WTC11 (cell line): ENCODE data around the gene BTBD8. TPM values are rescaled to one million over a fixed set of nuclear protein-coding genes. Genes with fewer than 3 reads are reported as not detected.
A peak's percentile ranks its signal among the peaks of the same experiment; 100 is the strongest.

Experiments
- ATAC-seq: fragments of 200-7000 bp; cut with Tn5 transposase; 2 replicates; pipeline ENCODE4 v1.10.0; 2021; ENCODE audit warnings: mild to moderate bottlenecking, moderate library complexity
- CTCF ChIA-PET: fragments of 300-600 bp; sonication (Branson Sonifier 250); formaldehyde crosslinking; loops from one replicate; lab custom pipeline; 2021; ENCODE audit warnings: antibody characterized with exemption; lab: Charles Lee
- POLR2A ChIA-PET: fragments of 350-600 bp; sonication (Branson Sonifier 250); formaldehyde crosslinking; loops from one replicate; lab custom pipeline; 2021; ENCODE audit warnings: antibody characterized with exemption; lab: Charles Lee
- DNase-seq: peaks from one replicate; pipeline ENCODE4 v3.0.0; 2021; ENCODE audit warnings: low spot score
- H3K27ac Mint-ChIP-seq: 2 replicates; pipeline ENCODE4 v1.8.0; 2021; ENCODE audit warnings: mixed read lengths
- H3K27me3 Mint-ChIP-seq: 2 replicates; pipeline ENCODE4 v1.8.0; 2021; ENCODE audit warnings: low read depth, mild to moderate bottlenecking, moderate library complexity, mixed read lengths
- H3K36me3 Mint-ChIP-seq: 2 replicates; pipeline ENCODE4 v1.8.0; 2021; ENCODE audit warnings: mixed read lengths
- H3K4me1 Mint-ChIP-seq: 2 replicates; pipeline ENCODE4 v1.8.0; 2022; ENCODE audit warnings: mixed read lengths
- H3K4me3 Mint-ChIP-seq: 2 replicates; pipeline ENCODE4 v1.8.0; 2021; ENCODE audit warnings: mild to moderate bottlenecking, moderate library complexity, mixed read lengths
- H3K9me3 Mint-ChIP-seq: 2 replicates; pipeline ENCODE4 v1.8.0; 2021; ENCODE audit warnings: mixed read lengths
- ESRRA ChIP-seq: sonication (generic); formaldehyde crosslinking; IDR thresholded peaks from 2 replicates; pipeline ENCODE4 v1.8.1; 2022; ENCODE audit warnings: mild to moderate bottlenecking, missing genetic modification reagents, borderline replicate concordance
- FOXJ3 ChIP-seq: sonication (generic); formaldehyde crosslinking; IDR thresholded peaks from 2 replicates; pipeline ENCODE4 v1.9.0; 2021; ENCODE audit warnings: missing genetic modification reagents, mild to moderate bottlenecking, borderline replicate concordance
- FOXK1 ChIP-seq: sonication (generic); formaldehyde crosslinking; IDR thresholded peaks from 2 replicates; pipeline ENCODE4 v1.8.0; 2022; ENCODE audit warnings: mild to moderate bottlenecking, moderate library complexity, missing genetic modification reagents
- HMGA2 ChIP-seq: fragments of 250-450 bp; sonication (Bioruptor Pico); IDR thresholded peaks from 2 replicates; pipeline ENCODE4 v1.4.0; 2021; ENCODE audit warnings: mild to moderate bottlenecking, moderate library complexity
- NFATC4 ChIP-seq: fragments of 250-450 bp; sonication (Bioruptor Pico); IDR thresholded peaks from 2 replicates; pipeline ENCODE4 v1.9.0; 2021; ENCODE audit warnings: mild to moderate bottlenecking
- SOX15 ChIP-seq: fragments of 250-450 bp; sonication (Bioruptor Pico); IDR thresholded peaks from 2 replicates; pipeline ENCODE4 v1.9.0; 2021; ENCODE audit warnings: mild to moderate bottlenecking
- ZBTB21 ChIP-seq: sonication (generic); formaldehyde crosslinking; IDR thresholded peaks from 2 replicates; pipeline ENCODE4 v1.8.1; 2023; ENCODE audit warnings: mild to moderate bottlenecking, missing genetic modification reagents, borderline replicate concordance
- ZNF138 ChIP-seq: sonication (generic); formaldehyde crosslinking; conservative IDR thresholded peaks from 2 replicates; pipeline ENCODE4 v1.8.1; 2022; ENCODE audit warnings: mild to moderate bottlenecking, moderate library complexity, missing genetic modification reagents
- ZNF263 ChIP-seq: sonication (generic); formaldehyde crosslinking; IDR thresholded peaks from 2 replicates; pipeline ENCODE4 v1.8.1; 2022; ENCODE audit warnings: low read depth, mild to moderate bottlenecking, moderate library complexity, missing genetic modification reagents
- ZNF317 ChIP-seq: sonication (generic); formaldehyde crosslinking; IDR thresholded peaks from 2 replicates; pipeline ENCODE4 v1.8.1; 2023; ENCODE audit warnings: low read depth, mild to moderate bottlenecking, moderate library complexity, missing genetic modification reagents, borderline replicate concordance
- total RNA-seq: library from RNA; stranded (reverse); gene quantifications from 3 replicates; pipeline ENCODE4 v1.2.3, GENCODE V29; 2021
- TF ChIP-seq, protein P1 (sequence below): sonication (generic); formaldehyde crosslinking; IDR thresholded peaks from 2 replicates; pipeline ENCODE4 v1.8.1; 2023; ENCODE audit warnings: mild to moderate bottlenecking, missing genetic modification reagents
- TF ChIP-seq, protein P2 (sequence below): sonication (generic); formaldehyde crosslinking; IDR thresholded peaks from 2 replicates; pipeline ENCODE4 v1.8.1; 2022; ENCODE audit warnings: mild to moderate bottlenecking, missing genetic modification reagents, moderate library complexity, borderline replicate concordance
- TF ChIP-seq, protein P3 (sequence below): sonication (generic); formaldehyde crosslinking; IDR thresholded peaks from 2 replicates; pipeline ENCODE4 v1.8.1; 2023; ENCODE audit warnings: mild to moderate bottlenecking, moderate library complexity, missing genetic modification reagents
- TF ChIP-seq, protein P4 (sequence below): fragments of 250-450 bp; sonication (Bioruptor Pico); IDR thresholded peaks from 2 replicates; pipeline ENCODE4 v1.9.0; 2021; ENCODE audit warnings: mild to moderate bottlenecking
- TF ChIP-seq, protein P5 (sequence below): sonication (generic); formaldehyde crosslinking; IDR thresholded peaks from 2 replicates; pipeline ENCODE4 v1.8.0; 2023; ENCODE audit warnings: missing genetic modification reagents
- TF ChIP-seq, protein P6 (sequence below): fragments of 200-600 bp; IDR thresholded peaks from 2 replicates; pipeline ENCODE4 v1.8.0; 2022; ENCODE audit warnings: antibody characterized with exemption
- TF ChIP-seq, protein P7 (sequence below): fragments of 250-450 bp; sonication (Bioruptor Pico); IDR thresholded peaks from 2 replicates; pipeline ENCODE4 v1.9.0; 2021; ENCODE audit warnings: mild to moderate bottlenecking
- TF ChIP-seq, protein P8 (sequence below): sonication (generic); formaldehyde crosslinking; IDR thresholded peaks from 2 replicates; pipeline ENCODE4 v1.8.0; 2022; ENCODE audit warnings: mild to moderate bottlenecking, missing genetic modification reagents

Gene BTBD8
- total RNA-seq, 1 experiment from 2014 or later = 3.7 TPM

DNA sequence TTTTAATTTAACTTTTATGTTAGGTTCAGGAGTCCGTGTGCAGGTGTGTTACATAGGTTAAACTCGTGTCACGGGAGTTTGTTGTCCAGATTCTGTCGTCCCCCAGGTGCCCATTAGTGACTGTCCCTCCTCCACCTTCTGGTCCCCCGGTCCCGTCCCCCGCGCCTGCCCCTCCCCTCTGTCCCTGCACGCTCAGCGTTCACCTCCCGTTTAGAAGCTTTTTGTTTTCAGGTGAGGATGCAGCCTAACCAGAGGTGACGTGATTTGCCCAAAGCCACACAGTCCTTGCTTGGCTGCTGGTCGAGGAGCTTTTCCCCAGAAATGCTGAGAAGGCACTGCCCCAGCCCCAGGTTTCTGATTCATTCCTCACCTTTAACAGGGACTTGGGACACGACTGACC lies 138.4 kb downstream of the BTBD8 start:
- Mint-ChIP-seq H3K27me3 (no peaks in the 10 kb centered on the region), H3K36me3 (no peaks in the 10 kb centered on the region), H3K4me1 (peaks cover 7% of the 10 kb centered on the region), H3K27ac (no peak overlapping the region), H3K4me3 (no peak overlapping the region), H3K9me3 (peaks cover 6% of the 10 kb centered on the region)
- ATAC-seq = peak; percentile 71
- POLR2A ChIA-PET = no interaction called here
- no peak for DNase-seq
- no peak for TF ChIP-seq FOXK1 (CRISPR knock-in tag)
- TF ChIP-seq, protein P1, sequence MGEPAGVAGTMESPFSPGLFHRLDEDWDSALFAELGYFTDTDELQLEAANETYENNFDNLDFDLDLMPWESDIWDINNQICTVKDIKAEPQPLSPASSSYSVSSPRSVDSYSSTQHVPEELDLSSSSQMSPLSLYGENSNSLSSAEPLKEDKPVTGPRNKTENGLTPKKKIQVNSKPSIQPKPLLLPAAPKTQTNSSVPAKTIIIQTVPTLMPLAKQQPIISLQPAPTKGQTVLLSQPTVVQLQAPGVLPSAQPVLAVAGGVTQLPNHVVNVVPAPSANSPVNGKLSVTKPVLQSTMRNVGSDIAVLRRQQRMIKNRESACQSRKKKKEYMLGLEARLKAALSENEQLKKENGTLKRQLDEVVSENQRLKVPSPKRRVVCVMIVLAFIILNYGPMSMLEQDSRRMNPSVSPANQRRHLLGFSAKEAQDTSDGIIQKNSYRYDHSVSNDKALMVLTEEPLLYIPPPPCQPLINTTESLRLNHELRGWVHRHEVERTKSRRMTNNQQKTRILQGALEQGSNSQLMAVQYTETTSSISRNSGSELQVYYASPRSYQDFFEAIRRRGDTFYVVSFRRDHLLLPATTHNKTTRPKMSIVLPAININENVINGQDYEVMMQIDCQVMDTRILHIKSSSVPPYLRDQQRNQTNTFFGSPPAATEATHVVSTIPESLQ = no peak
- no peak for TF ChIP-seq ZBTB21
- no peak for TF ChIP-seq SOX15
- TF ChIP-seq NFATC4 (CRISPR knock-in tag) = no peak
- no peak for TF ChIP-seq FOXJ3 (CRISPR knock-in tag)
- TF ChIP-seq, protein P2, sequence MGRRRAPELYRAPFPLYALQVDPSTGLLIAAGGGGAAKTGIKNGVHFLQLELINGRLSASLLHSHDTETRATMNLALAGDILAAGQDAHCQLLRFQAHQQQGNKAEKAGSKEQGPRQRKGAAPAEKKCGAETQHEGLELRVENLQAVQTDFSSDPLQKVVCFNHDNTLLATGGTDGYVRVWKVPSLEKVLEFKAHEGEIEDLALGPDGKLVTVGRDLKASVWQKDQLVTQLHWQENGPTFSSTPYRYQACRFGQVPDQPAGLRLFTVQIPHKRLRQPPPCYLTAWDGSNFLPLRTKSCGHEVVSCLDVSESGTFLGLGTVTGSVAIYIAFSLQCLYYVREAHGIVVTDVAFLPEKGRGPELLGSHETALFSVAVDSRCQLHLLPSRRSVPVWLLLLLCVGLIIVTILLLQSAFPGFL (CRISPR knock-in tag) = no peak
- no peak for TF ChIP-seq ZNF263 (CRISPR knock-in tag)
- TF ChIP-seq, protein P3, sequence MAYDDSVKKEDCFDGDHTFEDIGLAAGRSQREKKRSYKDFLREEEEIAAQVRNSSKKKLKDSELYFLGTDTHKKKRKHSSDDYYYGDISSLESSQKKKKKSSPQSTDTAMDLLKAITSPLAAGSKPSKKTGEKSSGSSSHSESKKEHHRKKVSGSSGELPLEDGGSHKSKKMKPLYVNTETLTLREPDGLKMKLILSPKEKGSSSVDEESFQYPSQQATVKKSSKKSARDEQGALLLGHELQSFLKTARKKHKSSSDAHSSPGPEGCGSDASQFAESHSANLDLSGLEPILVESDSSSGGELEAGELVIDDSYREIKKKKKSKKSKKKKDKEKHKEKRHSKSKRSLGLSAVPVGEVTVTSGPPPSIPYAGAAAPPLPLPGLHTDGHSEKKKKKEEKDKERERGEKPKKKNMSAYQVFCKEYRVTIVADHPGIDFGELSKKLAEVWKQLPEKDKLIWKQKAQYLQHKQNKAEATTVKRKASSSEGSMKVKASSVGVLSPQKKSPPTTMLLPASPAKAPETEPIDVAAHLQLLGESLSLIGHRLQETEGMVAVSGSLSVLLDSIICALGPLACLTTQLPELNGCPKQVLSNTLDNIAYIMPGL (CRISPR knock-in tag) = no peak
- no peak for TF ChIP-seq ZNF138 (CRISPR knock-in tag)
- TF ChIP-seq, protein P4, sequence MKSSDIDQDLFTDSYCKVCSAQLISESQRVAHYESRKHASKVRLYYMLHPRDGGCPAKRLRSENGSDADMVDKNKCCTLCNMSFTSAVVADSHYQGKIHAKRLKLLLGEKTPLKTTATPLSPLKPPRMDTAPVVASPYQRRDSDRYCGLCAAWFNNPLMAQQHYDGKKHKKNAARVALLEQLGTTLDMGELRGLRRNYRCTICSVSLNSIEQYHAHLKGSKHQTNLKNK (CRISPR knock-in tag) = no peak
- no peak for TF ChIP-seq HMGA2
- TF ChIP-seq, protein P5, sequence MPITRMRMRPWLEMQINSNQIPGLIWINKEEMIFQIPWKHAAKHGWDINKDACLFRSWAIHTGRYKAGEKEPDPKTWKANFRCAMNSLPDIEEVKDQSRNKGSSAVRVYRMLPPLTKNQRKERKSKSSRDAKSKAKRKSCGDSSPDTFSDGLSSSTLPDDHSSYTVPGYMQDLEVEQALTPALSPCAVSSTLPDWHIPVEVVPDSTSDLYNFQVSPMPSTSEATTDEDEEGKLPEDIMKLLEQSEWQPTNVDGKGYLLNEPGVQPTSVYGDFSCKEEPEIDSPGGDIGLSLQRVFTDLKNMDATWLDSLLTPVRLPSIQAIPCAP = no peak
- TF ChIP-seq ZNF317 (CRISPR knock-in tag) = no peak
- TF ChIP-seq, protein P6, sequence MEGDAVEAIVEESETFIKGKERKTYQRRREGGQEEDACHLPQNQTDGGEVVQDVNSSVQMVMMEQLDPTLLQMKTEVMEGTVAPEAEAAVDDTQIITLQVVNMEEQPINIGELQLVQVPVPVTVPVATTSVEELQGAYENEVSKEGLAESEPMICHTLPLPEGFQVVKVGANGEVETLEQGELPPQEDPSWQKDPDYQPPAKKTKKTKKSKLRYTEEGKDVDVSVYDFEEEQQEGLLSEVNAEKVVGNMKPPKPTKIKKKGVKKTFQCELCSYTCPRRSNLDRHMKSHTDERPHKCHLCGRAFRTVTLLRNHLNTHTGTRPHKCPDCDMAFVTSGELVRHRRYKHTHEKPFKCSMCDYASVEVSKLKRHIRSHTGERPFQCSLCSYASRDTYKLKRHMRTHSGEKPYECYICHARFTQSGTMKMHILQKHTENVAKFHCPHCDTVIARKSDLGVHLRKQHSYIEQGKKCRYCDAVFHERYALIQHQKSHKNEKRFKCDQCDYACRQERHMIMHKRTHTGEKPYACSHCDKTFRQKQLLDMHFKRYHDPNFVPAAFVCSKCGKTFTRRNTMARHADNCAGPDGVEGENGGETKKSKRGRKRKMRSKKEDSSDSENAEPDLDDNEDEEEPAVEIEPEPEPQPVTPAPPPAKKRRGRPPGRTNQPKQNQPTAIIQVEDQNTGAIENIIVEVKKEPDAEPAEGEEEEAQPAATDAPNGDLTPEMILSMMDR = no peak
- TF ChIP-seq, protein P7, sequence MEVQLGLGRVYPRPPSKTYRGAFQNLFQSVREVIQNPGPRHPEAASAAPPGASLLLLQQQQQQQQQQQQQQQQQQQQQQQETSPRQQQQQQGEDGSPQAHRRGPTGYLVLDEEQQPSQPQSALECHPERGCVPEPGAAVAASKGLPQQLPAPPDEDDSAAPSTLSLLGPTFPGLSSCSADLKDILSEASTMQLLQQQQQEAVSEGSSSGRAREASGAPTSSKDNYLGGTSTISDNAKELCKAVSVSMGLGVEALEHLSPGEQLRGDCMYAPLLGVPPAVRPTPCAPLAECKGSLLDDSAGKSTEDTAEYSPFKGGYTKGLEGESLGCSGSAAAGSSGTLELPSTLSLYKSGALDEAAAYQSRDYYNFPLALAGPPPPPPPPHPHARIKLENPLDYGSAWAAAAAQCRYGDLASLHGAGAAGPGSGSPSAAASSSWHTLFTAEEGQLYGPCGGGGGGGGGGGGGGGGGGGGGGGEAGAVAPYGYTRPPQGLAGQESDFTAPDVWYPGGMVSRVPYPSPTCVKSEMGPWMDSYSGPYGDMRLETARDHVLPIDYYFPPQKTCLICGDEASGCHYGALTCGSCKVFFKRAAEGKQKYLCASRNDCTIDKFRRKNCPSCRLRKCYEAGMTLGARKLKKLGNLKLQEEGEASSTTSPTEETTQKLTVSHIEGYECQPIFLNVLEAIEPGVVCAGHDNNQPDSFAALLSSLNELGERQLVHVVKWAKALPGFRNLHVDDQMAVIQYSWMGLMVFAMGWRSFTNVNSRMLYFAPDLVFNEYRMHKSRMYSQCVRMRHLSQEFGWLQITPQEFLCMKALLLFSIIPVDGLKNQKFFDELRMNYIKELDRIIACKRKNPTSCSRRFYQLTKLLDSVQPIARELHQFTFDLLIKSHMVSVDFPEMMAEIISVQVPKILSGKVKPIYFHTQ (CRISPR knock-in tag) = no peak
- TF ChIP-seq, protein P8, sequence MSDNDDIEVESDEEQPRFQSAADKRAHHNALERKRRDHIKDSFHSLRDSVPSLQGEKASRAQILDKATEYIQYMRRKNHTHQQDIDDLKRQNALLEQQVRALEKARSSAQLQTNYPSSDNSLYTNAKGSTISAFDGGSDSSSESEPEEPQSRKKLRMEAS (CRISPR knock-in tag) = no peak
- TF ChIP-seq ESRRA (CRISPR knock-in tag) = no peak
- CTCF ChIA-PET = no interaction called here
